ENCODE data around the gene SH3YL1.
A peak's percentile ranks its signal among the peaks of the same experiment; 100 is the strongest.
"Not testable (repeated sequence)": the region's sequence is repeated elsewhere in the genome, so short reads cannot be mapped to it uniquely, and the experiment has no call there.

Gene SH3YL1

DNA sequence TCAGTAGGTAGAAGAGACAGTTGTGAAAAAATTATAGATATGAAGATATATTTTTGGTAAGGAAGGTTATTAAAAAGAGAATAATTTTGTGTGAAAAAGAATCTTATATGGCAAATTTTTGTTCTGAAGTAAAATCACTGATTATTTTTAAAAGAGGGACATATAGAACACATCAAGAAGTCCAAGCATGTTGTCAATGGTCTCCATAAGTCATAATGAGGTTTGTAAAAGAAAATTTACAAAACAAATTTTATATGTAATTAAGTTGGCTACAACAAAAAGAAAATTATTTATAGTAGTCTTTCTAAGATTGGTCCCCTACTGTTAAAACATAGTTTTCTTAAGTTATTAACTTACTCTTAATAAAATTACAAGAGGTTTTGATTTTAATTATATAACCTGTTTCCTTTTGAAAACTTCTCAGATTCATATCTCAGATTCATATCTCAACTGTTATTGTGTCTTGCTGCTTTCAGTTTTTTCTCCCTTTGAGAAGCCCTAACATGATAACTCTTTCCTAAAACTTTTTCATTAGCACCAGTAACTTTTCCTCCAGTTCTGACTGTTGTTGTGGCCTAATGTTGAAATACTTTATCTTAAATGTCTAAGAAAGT, 81.2 kb downstream of the SH3YL1 start:
- no peak for DNase-seq (ENCODE audit: low read depth in 2 of 2)

GRCh38 chr2:180311-180710, 83.5 kb downstream of the SH3YL1 start:
- DNase-seq (ENCODE audit: low read depth in 2 of 2), result no peak

DNA sequence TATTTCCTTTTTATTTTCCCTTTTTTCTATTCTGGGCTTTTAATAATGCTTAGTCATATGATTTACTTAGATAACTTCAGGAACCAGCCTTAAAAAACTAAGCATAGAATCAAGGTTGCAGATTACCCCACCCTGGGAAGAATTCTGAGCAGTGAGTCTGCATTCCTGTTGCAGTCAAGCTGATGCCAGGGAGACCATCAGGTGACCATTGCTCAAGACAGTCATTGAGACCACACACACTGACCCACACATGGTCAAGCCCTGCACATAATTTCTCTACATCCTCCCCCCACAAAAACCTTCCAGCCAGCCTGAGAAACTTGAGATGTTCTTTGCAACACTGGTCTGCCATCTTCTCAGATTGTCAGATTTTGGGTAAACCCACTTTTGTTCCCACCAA, 83.9 kb downstream of the SH3YL1 start:
- no peak for DNase-seq (ENCODE audit: low read depth in 2 of 2)

DNA sequence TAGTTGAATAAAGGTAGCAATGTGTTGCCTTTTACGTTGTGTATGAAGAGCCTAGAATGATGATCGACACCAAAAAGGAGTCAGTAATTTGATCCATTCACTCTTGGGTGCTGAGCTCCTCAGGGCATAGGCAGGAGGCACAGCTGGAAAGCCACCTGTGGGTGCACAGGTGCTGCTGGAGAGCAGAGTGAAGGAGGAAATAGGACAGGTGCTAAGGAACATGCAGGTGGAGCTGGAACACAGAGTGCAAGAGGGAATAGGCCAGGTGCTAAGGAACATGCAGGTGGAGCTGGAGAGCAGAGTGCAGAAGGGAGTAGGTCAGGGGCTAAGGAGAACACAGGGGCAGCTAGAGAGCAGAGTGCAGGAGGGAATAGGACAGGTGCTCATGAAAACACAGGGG, 86.1 kb downstream of the SH3YL1 start:
- DNase-seq (ENCODE audit: low read depth in 2 of 2), result no peak

GRCh38 chr2:176917-177316, 86.9 kb downstream of the SH3YL1 start:
- no peak for DNase-seq (ENCODE audit: low read depth in 2 of 2)

DNA sequence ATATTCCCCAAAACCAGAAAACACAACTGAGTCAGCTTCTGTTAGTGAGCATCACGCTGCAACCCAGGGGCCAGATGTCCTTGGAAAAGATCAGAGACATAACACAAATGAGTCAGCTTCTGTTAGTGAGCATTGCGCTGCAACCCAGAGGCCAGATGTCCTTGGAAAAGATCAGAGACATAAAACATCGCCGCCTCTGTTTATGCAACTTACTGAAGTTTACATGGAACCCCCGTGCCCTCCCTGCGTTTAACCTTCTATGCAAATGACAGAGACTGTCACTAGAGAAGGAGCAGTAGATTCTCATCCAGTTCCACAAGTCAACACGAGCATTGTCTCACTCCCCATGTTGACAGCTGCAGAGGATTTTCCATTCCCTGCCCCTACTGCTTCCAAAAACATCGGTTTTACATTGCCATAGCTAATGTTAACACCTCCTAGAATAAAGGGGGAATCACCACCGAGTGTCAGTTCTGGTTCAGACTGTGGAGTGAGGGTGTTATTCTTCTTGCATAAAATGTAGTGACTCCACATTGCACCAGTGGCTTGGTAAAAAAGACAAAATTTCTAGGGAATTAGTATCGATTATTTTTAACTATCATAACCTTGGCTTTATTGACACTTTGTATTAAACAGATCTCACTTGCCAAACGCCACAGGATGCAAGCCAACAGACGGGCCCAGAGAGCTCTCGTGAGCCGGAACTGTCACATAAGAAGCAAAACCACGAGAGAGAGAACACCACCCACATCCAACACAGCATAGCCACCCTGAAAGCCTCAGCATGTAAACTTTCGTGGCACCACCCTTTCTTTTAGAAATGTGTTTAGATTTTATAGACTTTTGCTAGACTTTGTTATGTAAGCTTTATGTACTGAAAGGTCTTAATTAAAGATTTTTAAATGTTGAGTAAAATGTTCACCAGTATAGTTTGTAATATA, 87.7 kb downstream of the SH3YL1 start:
- peak in 1 of 2 donors; percentile 19 for DNase-seq (ENCODE audit: low read depth in 2 of 2)

GRCh38 chr2:175161-175786, 88.6 kb downstream of the SH3YL1 start:
- no peak for DNase-seq (ENCODE audit: low read depth in 2 of 2)

- DNase-seq (ENCODE audit: low read depth in 2 of 2), result not testable (repeated sequence)
Observed at GRCh38 chr2:172120-172519, 91.7 kb downstream of the SH3YL1 start.

DNA sequence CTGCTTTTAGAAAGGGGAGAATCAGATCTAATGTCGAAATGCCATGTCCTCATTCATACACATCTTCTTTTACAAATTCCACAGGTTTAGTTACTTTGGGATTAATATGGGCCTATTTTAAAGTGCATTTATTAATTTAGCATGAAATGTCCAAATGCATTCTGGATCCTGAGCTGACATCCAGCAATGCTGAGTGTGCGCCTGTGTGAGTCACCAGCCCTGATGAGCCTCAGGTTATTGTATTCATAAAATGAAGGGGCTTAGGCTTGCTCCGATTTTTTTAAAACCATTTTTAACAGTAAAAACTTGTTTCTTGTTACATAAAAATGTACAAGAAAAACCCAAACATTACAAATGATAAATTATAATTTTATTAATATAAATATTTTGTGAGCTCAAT, 94.1 kb downstream of the SH3YL1 start:
- DNase-seq (ENCODE audit: low read depth in 2 of 2), result no peak

All from stimulated activated CD8-positive, alpha-beta memory T cell treated with anti-CD3 and anti-CD28 coated beads, Interleukin-2, amount 100 ng/mL, for 48 hours (primary cell).